Rectal smooth muscle tissue (tissue), 1 donor: ENCODE data around the gene CDK5RAP2.
"Not testable (repeated sequence)": the region's sequence is repeated elsewhere in the genome, so short reads cannot be mapped to it uniquely, and the experiment has no call there.

ENCODE experiments used
- H3K27ac ChIP-seq: one replicate; pipeline ENCODE4 v1.7.0; 2013; ENCODE audit warnings: low read depth, low read length, inconsistent platforms
- H3K27me3 ChIP-seq: one replicate; pipeline ENCODE4 v1.7.0; 2013; ENCODE audit warnings: low read length; ENCODE audit not compliant: control insufficient read depth, insufficient read depth
- H3K36me3 ChIP-seq: one replicate; pipeline ENCODE4 v1.7.0; 2013; ENCODE audit warnings: low read length; ENCODE audit not compliant: control insufficient read depth, insufficient read depth
- H3K4me1 ChIP-seq: one replicate; pipeline ENCODE4 v1.7.0; 2013; ENCODE audit warnings: low read length; ENCODE audit not compliant: control insufficient read depth, insufficient read depth
- H3K4me3 ChIP-seq: one replicate; pipeline ENCODE4 v1.7.0; 2013; ENCODE audit warnings: low read length
- H3K9ac ChIP-seq: one replicate; pipeline ENCODE4 v1.7.0; 2013; ENCODE audit warnings: low read length

The CDK5RAP2 gene

GRCh38 chr9:120464887-120465421 lies 115.0 kb downstream of the CDK5RAP2 start:
- Histone ChIP-seq H3K4me3 (no peak overlapping the region), H3K4me1 (peaks cover 4% of the 10 kb centered on the region), H3K9ac (no peak overlapping the region), H3K36me3 (peaks cover 3% of the 10 kb centered on the region), H3K27ac (no peak overlapping the region), H3K27me3 (no peaks in the 10 kb centered on the region)

DNA sequence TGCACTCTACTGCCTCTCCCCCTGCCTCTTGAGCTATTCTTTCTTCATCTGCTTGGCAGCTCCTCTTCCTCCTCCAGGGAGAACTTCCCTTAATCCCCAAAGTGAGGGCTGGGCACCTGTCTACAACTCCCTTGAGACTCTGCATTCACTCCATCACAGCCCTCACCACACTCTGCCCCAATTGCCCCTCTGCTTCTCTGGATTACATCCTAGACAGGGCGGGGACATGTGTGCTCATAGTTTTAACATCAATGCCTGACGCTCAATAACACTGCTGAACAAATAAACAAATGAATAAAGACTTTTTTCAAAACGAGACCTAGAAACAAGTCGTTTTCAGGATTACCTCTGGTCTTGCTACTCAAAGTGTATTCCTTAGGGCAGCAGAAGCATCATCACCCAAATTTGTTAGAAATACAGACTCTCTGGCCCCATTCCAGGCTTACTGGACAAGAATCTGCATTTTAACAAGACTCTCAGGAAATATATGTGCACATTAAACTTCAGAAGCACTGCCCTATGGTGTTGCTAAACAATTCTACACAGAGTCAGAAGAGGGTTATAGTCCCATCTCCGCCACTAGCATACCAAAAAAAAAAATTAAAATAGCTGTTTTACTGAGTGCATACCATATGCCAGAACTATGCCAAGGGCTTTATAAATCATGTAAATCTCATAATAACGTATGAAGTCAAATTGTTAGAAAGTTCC lies 115.6 kb downstream of the CDK5RAP2 start:
- Histone ChIP-seq H3K27ac (no peak overlapping the region), H3K27me3 (no peaks in the 10 kb centered on the region), H3K9ac (no peak overlapping the region), H3K4me3 (no peak overlapping the region), H3K36me3 (peaks cover 3% of the 10 kb centered on the region), H3K4me1 (peaks cover 4% of the 10 kb centered on the region)

- peaks cover 4% of the 10 kb centered on the region for H3K4me1 ChIP-seq
- peaks cover 6% of the 10 kb centered on the region for H3K36me3 ChIP-seq
- no peak overlapping the region for H3K4me3 ChIP-seq
- H3K9ac ChIP-seq = no peak overlapping the region
- no peaks in the 10 kb centered on the region for H3K27me3 ChIP-seq
- H3K27ac ChIP-seq = no peak overlapping the region
Observed at GRCh38 chr9:120463765-120464164, 116.2 kb downstream of the CDK5RAP2 start.

DNA sequence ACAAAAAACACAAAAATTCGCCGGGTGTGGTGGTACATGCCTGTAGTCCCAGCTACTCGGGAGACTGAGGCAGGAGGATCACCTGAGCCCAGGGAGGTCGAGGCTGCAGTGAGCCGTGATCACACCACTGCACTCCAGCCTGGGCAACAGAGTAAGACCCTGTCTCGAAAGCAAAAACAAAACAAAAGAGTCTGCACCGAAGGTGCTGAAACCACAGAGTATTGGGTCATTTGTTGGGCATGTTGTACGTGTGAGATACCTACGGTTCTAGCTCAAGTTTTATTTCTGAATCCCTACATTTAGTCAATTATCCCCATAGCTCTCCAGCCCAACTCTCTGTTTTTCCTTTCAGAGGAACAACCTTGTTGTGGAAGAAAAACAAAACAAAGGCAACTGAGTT lies 118.3 kb downstream of the CDK5RAP2 start:
- not testable (repeated sequence) for H3K27me3 ChIP-seq, H3K4me3 ChIP-seq

DNA sequence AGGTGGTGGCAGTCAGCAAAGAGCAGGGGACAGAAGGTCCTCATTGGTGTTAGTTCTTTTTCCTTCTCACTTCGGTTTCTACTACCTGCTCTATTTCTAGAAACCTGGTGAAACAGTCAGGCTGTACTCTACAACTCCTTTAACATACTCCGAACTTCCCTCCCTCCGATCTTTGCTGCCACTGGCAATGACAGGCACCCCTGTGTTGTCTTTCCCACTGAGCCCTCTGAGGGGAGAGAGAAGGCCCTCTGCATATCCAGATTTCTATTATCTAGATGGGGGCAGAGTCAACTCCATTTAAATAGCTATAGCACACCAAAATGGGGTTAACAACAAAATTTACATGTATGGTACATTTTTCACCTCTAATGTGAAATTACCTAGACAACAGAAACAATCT lies 123.7 kb downstream of the CDK5RAP2 start:
- Histone ChIP-seq H3K9ac (no peak overlapping the region), H3K4me3 (no peak overlapping the region), H3K4me1 (no peaks in the 10 kb centered on the region), H3K27me3 (no peaks in the 10 kb centered on the region), H3K36me3 (peaks cover 21% of the 10 kb centered on the region), H3K27ac (no peak overlapping the region)

More for the DNA sequence above, 118.3 kb downstream of the CDK5RAP2 start:
- peaks cover 11% of the 10 kb centered on the region for H3K36me3 ChIP-seq
- not testable (repeated sequence) for H3K27ac ChIP-seq, H3K9ac ChIP-seq, H3K4me1 ChIP-seq

DNA sequence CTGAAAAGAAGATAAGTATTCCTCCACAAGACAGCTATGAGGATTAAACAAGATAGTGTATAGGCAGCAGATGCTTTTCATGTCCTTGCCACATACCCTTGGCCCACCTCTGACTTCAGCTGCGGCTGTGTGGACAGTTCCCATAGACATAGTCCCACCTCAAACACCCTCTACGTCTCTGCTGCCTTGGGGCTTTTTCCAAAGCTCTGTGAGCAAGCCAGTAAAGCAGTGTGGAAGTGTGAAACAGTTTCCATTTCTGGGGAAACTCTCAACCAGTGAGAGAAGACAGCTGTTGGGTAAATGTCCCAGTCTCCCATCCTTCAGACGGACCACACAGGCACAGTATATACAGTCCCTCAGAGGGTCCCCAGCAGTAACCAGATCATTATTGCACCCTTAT lies 125.5 kb downstream of the CDK5RAP2 start:
- peaks cover 21% of the 10 kb centered on the region for H3K36me3 ChIP-seq
- no peak overlapping the region for H3K27ac ChIP-seq
- no peaks in the 10 kb centered on the region for H3K27me3 ChIP-seq
- no peak overlapping the region for H3K4me3 ChIP-seq
- no peak overlapping the region for H3K9ac ChIP-seq
- no peaks in the 10 kb centered on the region for H3K4me1 ChIP-seq

- Histone ChIP-seq H3K36me3 (peaks cover 17% of the 10 kb centered on the region), H3K4me3 (no peak overlapping the region), H3K27me3 (no peaks in the 10 kb centered on the region), H3K4me1 (no peaks in the 10 kb centered on the region), H3K27ac (no peak overlapping the region), H3K9ac (no peak overlapping the region)
Observed at GRCh38 chr9:120453792-120454191, 126.2 kb downstream of the CDK5RAP2 start.

DNA sequence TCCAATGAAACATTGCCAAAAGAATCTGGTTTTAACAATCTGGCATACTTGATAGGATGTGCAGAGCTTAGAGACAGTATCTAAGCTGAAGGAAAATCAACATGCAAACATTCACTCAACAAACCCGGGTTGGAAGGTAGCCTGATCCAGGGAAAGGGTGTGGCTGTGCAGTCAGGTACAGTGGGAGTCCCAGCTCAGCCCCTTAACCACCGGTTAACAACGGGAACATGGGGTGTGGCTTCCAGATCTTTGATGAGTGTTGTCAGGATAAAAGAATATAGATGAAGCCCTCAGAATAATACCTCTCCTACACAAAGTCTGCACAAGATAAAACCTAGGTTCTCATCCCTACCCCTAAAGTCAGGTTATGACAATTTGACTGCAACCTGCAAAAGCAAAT lies 127.3 kb downstream of the CDK5RAP2 start:
- Histone ChIP-seq H3K4me1 (no peaks in the 10 kb centered on the region), H3K9ac (no peak overlapping the region), H3K4me3 (no peak overlapping the region), H3K27ac (no peak overlapping the region), H3K27me3 (no peaks in the 10 kb centered on the region), H3K36me3 (peaks cover 17% of the 10 kb centered on the region)

- Histone ChIP-seq H3K27me3 (no peaks in the 10 kb centered on the region), H3K36me3 (peaks cover 5% of the 10 kb centered on the region), H3K27ac (no peak overlapping the region), H3K4me1 (no peaks in the 10 kb centered on the region), H3K4me3 (no peak overlapping the region), H3K9ac (no peak overlapping the region)
Observed at GRCh38 chr9:120450916-120451315, 129.1 kb downstream of the CDK5RAP2 start.

DNA sequence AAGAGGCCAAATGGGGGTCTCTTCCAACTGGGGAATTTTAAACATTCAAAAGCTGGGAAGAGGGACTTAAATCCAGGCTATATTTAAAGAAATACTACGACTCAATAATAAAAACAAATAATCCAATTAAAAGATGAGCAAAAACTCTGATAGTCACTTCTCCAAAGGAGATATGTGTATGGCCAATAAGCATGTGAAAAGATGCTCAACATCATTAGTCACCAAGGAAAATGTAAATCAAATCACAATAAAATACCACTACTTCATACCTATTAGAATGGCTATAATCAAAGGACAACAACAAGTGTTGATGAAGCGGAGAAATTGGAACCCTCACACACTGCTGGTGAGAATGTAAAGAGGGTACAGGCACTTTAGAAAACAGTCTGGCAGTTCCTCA lies 130.4 kb downstream of the CDK5RAP2 start:
- Histone ChIP-seq H3K4me1 (no peaks in the 10 kb centered on the region), H3K9ac (no peak overlapping the region), H3K4me3 (no peak overlapping the region), H3K27me3 (no peaks in the 10 kb centered on the region), H3K36me3 (peaks cover 5% of the 10 kb centered on the region), H3K27ac (no peak overlapping the region)

DNA sequence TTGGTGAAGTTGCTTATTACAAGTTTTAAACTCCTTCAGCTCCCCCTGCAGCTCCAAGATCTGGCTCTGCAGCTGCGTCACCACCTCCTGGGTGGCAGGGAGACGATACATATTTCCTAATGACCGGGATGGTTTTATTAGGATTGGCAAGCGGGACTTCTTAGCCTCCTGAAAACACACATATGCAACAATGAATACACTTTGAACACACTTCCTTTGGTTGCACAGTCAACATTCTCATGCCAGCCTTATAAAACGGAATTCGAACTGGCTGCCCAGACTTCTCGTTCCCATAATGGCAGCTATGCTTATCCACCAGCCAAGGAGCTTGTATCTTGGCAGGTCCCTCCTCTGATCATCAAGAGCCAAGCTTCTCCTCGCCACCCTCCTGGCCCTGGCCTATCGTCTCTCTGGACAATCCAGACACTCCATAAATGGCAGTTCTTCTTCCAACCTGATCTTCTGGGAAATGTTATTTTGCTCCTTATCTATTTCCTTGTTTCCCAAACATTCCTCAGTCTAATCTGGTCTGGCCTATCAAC lies 131.9 kb downstream of the CDK5RAP2 start:
- Histone ChIP-seq H3K4me3 (no peak overlapping the region), H3K9ac (no peak overlapping the region), H3K4me1 (no peaks in the 10 kb centered on the region), H3K36me3 (no peaks in the 10 kb centered on the region), H3K27ac (no peak overlapping the region), H3K27me3 (no peaks in the 10 kb centered on the region)

DNA sequence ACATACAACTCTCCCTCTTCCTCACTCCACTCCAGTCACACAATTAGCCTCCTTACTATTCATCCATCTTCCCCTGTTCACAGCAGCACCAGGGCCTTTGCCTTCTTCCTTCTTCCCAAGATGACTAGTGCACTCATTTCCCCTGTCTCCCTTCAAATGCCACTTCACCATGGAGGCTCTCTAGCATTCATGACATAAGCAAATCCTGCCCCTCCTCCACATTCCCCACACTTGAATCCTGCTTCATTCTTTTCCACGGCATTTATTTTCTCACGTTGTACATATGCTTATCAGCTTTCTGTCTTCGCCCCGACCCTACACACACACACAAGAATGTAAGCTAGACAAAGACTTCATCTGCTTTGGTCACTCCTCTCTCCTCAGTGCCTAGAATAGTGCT lies 133.3 kb downstream of the CDK5RAP2 start:
- no peaks in the 10 kb centered on the region for H3K36me3 ChIP-seq
- no peak overlapping the region for H3K9ac ChIP-seq
- no peak overlapping the region for H3K4me3 ChIP-seq
- H3K27me3 ChIP-seq = no peaks in the 10 kb centered on the region
- no peak overlapping the region for H3K27ac ChIP-seq
- no peaks in the 10 kb centered on the region for H3K4me1 ChIP-seq

DNA sequence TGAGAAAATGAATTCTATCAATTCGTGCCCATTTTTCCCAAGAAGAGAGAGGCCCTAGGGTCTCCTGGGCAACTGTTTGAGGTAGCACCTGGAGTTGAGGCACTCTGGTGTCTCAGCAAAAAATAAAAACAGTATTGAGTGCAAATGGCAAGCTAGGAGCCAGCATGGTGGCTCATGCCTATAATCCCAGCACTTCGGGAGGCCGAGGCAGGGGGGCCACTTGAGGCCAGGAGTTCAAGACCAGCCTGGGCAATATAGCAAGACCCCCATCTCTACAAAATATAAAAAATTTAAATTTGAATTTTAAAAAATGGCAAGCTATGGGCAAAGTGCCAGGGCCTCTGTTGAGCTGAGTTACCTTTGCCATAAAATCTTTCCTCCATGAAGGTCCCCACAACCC lies 136.0 kb downstream of the CDK5RAP2 start:
- Histone ChIP-seq H3K4me3 (no peak overlapping the region), H3K9ac (no peak overlapping the region), H3K27me3 (no peaks in the 10 kb centered on the region), H3K36me3 (peaks cover 4% of the 10 kb centered on the region), H3K4me1 (no peaks in the 10 kb centered on the region), H3K27ac (no peak overlapping the region)
